Placental pericyte (primary cell): ENCODE data around the gene WIF1. TPM values are rescaled to one million over a fixed set of nuclear protein-coding genes. Genes with fewer than 3 reads are reported as not detected.

Source experiments
- small RNA-seq: library from RNA; depleted of rRNA; stranded (forward); fragments of <200 nt; gene quantifications from one replicate; pipeline ENCODE3, GENCODE V24; 2012; ENCODE audit warnings: low replicate concordance
- total RNA-seq: library from RNA; depleted of rRNA; stranded (reverse); fragments of >200 nt; gene quantifications from 2 replicates; pipeline ENCODE4 v1.2.3, GENCODE V29; 2012

The WIF1 gene, protein sequence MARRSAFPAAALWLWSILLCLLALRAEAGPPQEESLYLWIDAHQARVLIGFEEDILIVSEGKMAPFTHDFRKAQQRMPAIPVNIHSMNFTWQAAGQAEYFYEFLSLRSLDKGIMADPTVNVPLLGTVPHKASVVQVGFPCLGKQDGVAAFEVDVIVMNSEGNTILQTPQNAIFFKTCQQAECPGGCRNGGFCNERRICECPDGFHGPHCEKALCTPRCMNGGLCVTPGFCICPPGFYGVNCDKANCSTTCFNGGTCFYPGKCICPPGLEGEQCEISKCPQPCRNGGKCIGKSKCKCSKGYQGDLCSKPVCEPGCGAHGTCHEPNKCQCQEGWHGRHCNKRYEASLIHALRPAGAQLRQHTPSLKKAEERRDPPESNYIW
- not detected in 2 replicates for total RNA-seq

DNA sequence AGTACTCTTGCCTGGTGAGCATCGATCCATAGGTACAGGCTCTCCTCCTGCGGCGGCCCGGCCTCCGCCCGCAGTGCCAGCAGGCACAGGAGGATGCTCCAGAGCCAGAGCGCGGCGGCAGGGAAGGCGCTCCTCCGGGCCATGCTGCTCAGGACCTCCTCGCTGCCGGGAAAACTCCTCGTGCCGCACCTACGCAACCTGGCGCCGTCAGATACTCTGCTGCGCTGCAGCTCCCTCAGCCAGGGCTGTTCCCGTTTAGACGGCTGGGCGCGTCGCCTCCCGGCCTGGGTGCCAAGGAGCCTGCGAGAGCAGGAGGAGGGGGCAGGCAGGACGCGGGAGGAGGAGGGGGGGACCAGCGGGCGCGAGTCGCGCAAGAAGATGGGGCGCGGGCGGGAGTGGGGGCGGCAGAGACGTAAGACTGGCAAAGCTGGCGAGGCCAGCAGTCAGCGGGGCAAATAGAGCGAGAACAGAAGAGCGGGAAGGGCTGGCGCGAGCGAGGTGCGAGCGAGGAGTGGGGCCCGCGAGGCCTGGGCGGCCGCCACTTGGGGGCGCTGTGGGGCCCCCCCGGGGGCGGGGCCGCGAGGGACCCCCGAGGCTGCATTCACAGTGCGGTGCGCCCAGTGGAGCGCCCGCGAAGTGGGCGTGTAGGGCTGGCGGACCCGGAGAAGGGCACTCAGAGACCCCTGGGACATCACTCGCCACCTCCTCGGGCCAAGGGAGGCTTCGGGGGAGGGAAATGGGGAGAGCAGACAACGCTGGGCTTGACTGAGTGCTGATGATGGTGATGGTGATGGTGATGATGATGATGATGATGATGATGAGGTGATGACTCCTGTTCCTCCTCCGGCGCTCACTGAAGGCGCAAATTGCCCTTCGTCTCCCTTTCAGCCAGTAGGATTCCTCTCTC is at the start of gene WIF1:
WIF1 (minus strand) TSS at position 257 of the 907 bp plus-strand sequence; CDS start at position 143, 114 bp downstream.

DNA sequence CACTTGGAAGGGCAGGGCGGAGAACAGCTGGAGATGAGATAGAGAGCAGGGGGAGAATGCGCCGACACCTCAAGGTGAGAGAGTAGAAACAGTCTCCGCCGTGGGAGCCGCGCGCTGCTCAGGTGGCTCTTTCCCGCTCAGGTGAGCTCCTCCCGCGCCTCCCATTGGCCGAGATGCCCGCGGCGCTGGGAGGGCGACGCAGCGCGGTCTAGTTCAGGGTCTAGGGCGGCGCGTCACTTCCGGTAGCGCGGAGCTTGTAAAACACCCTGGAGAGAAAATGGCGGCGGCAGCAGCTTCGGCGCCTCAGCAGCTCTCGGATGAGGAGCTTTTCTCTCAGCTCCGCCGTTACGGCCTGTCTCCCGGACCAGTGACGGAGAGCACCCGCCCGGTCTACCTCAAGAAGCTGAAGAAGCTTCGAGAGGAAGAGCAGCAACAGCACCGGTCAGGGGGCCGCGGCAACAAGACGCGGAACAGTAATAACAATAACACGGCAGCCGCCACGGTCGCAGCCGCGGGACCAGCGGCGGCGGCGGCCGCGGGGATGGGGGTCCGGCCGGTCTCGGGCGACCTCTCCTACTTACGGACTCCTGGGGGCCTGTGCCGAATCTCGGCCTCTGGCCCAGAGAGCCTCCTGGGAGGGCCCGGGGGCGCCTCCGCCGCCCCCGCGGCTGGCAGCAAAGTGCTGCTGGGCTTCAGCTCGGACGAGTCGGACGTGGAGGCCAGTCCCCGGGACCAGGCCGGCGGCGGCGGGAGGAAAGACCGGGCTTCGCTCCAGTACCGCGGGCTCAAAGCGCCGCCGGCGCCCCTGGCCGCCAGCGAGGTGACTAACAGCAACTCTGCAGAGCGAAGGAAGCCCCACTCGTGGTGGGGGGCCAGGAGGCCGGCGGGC is 48.5 kb upstream of the WIF1 start, which contains the start of gene LEMD3:
LEMD3 (plus strand) TSS at position 264 of the 889 bp plus-strand sequence; CDS start at position 278, 14 bp downstream.

Small RNA genes lying within 50 kb of the gene (small RNA-seq; reads per million reads assigned to genes)
- gene RNU6-166P = 0.85 reads per million, percentile 38 among the genes with 10 or more reads in this experiment

Other genes with a start within 250 kb of the WIF1 start
- 26.9 and 39.2 TPM in 2 replicates for gene LEMD3, start 48.3 kb upstream of the WIF1 start, total RNA-seq
- 28.9 and 75.3 TPM in 2 replicates for gene MSRB3, start 157.4 kb upstream of the WIF1 start, total RNA-seq